Stimulated activated CD8-positive, alpha-beta memory T cell treated with anti-CD3 and anti-CD28 coated beads, Interleukin-4, amount 100 ng/mL, for 1 hour (primary cell): ENCODE results near the gene CDHR1.

Experiments
- DNase-seq, 2 donors: peaks; one replicate each; pipeline ENCODE4 v3.0.0-alpha.2; 2020; ENCODE audit warnings: low read depth in 2 of 2, low spot score in 1 of 2

The CDHR1 gene

DNA sequence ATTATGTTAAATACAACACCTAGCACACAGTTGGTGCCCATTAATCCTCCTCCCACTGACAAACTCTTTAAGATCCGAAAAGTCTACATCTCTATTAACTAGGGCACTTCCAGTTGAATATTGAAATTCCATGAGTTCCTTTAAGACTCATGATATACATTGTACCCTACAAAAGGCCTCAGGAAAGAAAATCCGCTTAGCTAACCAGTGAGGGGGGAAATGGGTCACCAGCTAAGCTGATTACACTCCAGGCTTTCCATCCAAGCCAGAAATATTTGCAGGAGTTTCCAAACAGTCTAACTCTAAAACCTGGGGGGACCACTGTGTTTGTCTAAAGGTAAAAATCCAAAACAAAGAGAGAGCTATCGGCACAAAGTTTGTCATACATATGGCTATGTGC is 32.3 kb downstream of the CDHR1 start:
- no peak for DNase-seq

DNA sequence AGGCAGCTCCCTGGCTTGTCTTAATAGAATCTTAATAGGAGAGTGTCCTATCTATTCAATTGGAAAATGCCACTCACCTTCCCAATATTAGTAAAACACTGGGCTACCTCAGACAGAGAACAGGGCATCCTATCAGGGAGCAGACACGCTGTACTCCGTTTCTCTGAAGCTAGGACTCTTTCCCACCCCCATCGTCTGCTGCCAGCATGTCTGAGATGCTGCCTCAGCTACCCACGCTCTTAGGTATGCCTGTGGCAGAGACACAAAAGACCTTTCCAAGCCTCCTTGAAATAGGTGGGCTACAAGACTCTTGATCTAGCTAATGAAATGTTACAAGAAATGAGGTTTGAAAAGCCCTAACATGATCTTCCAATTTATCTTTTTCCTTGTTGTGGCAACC is 33.5 kb downstream of the CDHR1 start:
- no peak for DNase-seq

DNA sequence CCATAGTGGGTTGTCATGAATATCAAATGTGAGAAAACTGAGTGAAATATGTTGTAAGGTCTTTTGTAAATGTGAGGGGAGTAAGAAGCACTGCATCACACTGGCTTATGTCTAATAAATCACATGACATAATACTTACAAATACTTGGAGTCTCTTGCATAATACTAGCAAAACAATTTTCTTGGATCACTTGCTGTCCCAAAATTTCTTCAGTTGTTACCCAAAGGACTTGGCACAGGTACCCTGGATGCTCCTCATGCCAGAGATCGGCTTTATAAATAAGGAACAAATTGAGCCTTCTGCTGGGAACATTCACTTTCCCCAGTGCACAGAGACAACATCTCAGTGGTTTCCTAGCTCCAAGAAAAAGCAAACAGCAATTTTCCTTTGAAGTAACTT is 36.0 kb downstream of the CDHR1 start:
- no peak for DNase-seq

DNA sequence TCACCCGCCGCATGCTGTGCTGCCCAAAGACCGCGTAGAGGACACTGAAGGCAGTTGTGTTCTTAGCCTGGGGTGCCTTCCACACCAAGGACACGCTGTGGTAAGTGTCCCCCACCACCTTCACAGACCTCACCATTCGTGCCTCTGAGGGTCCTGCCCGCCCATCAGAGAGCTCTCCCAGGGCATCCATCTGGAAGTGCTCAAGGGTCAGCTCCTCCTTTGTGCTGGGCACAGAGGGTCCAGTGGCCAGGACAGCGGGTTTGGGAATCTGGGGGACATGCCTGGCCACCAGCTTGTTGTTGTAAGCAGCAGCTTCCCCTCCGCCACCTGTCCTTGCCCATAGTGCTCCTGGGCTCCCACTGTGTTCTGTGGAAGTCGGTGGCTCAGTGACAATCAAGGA is 38.0 kb downstream of the CDHR1 start:
- DNase-seq, result no peak

DNA sequence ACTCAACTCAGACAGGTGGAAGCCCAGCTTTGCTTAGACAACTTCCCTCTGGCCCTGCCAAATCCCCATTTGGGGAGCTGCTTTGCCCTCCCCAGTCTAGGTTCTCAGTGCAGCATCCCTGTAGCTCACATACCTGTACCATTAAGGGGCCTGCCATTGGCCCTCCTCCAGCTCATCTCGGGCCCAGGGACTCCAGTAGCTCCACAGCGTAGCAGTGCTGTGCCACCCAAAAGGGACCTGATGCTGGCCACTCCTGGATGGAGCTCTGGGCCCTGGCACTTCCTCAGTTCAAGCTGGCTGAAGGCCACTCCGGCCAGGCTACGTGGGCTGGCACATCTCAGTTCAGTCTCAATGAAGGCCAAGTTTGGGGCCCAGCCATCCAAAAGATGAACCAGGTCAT is 39.6 kb downstream of the CDHR1 start:
- DNase-seq, result no peak

DNA sequence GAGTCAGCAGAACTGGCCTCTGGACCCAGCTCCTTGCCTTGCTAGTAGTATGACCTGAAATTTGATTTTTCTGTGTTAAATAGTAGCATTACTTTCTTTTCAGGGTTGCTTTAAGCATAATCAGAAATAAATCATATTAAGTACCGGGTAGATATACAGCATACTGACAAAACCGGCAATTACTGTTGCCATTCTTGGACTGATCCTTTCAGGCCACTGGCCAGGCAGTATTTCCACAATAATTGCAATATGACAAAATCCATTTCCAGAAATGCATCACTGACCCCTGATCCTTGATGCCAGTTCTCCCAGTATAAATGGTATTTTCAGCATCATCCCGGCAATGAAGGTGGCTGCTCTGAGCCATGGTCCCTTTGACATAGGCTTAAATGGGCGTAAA is 40.1 kb downstream of the CDHR1 start:
- DNase-seq, result no peak

DNA sequence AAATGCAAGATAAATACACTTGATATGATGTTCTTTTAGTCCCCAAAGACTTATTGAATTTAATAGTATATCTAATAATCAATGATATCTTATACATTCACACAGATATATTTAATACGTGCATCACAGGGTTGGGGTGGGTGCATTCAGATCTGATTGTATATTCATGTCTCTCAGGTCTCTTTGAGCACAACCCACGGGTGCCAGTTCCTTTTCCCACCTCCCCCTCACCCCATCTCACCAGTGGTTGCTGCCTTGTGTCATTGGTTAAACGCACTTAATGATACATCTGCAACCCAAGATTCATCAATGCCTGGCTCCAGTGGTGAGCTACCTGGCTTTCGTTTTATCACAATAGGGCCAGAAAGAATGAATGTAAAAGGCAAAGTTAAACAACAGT is 40.8 kb downstream of the CDHR1 start:
- no peak for DNase-seq

DNA sequence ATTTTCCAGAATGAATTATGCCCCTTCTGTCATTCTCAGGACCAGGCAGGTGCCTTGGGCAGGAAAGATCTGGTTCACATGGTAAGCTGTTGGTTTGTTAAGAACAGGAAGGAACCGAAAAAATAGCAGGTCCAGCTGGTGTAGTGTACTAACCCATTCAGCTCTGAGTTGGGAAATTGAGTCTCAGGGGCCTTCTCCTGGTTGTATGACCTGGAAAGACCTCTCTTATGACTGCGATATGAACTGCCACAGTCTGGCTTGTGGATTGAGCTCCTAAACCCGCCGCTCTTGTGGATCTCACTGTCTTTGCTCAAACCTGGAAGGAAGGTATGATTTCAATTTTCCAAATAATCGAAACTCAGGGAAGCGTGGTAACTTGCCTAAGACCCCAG is 42.5 kb downstream of the CDHR1 start:
- DNase-seq, result no peak

DNA sequence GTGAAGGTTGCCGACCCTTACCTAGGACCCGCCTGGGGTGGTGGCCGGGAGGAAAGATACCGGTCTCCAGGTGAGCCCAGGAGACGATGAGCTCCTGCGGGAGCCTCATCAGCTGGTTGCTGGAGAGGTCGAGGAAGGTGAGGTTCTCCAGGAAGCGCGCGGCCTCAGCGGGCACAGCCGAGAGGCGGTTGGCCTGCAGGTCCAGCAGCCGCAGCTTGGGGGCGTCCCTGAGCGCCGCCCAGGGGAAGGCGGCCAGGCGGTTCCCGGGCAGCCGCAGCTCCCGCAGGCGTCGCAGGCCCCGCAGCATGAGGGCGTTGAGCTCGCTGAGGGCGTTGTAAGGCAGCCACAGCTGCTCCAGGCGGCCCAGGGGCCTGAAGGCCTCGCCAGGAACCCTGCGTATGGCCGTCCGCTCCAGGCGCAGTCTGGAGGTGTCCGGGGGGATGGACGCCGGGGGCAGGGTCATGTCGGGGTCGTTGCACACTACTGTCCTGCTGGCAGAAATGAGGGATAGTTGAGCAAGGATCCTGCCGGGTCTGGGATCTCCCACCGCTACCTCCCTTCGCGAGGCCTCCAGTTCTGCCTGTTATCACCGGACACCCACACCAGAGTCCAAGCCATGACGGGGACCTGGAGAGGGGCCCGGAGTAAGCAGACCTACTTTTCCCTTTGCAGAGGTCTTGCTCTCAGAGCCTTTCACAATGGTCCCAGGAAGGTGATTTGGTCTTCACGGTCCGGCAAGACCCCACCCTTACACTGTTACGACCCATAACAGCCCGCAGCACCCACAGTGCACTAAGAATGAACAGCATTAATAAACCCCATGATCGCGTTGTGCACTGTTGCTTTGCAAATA is 43.1 kb downstream of the CDHR1 start:
- DNase-seq, result no peak

DNA sequence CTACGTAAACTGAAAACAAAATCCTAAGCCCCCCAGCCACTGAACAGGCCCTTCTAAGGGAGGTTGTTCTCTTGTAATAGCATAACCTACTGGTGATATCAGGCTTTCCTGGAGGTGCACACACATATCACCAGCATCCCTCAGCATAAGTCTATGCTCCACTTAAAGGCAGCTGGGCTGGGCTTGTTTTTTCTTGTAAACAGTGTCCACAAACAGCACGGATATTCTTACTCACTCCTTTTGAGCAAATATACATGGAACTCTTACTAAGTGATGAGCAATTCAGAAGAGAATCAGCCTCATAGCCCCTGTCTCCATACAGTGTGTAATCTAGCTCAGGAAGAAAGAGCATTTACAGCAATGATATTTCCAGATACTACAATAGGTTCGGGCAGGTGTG is 44.6 kb downstream of the CDHR1 start:
- DNase-seq, result no peak

DNA sequence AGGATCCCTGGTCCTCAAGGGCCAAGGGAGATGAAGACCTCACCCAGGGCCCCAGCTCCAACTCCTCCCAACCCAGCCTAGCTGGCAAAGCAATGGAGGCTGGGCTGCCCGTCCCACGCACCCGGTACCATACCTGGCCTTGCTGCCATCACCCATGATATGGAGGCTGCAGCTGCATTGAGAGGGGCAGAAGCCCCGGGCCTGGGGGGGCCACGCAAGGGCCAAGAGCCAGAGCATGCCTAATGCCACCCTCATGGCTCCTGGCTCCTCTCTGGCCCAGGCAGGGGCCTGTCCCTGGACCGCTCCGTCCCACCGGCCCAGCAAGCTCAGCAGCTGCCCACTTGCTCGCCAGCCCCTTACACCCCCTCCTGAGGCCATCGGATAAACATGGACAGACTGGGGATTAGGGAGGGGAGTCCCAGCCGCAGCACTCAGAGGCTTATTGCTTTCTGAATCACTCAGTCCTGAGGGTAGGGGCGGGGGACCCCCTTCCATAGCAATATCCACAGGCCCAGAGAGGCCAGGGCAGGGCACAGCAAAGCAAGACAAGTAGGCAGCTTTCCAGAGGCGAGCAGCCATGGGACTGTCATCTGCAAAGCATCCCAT is 47.0 kb downstream of the CDHR1 start, which contains the start of gene LRIT1:
Gene LRIT1, minus strand, starts transcription at position 362 of the 606 bp plus-strand sequence. Its CDS starts 107 bp downstream, at position 255.
- DNase-seq, result no peak

DNA sequence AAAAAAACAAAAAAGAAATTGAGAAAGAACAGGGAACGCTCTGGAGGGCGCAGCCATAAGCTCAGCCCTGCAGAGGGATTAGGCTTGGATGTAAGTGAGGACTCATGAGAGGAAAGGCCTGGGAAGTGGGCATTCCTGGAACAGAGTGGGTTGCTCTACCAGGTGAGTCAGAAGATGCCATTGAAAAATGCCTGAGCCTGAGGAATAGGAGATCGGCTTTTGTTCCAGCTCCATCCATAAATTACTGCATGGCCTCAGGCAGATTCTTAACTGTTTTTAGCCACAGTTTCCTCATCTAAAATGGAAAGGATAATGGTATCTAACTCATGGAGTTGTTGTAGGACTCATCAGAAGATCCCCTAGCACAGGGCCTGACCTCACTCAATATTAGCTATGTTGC is 49.4 kb downstream of the CDHR1 start:
- no peak for DNase-seq

DNA sequence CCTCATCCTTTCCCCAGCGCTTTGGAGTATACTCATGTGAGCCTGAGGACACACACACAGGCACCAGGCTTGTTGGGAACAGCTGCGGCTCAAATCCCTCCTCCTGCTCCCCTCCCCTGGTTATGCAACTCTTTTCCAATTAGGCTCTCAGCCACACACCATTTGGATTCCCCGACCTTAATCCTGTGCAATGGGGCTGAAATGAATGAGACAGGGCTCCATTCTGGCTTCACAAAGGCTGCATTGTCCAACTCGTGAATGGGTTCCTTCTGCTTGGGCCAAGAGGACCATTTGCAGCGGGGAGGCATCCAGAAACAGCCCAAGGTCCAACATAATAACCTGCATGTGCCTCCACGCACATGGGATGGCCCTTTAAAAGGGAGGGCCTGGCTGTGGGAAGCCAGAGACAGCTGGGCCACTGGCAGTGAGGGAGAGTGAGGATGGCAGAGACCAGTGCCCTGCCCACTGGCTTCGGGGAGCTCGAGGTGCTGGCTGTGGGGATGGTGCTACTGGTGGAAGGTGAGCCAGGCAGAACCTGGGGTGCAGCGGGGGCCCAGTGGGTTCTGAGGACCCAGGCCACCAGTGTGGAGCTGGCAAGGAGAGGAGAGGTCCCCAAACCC is 50.4 kb downstream of the CDHR1 start, which contains the start of gene RGR:
Gene RGR, plus strand, starts transcription at position 403 of the 620 bp plus-strand sequence. Its CDS starts 38 bp downstream, at position 441.
- no peak for DNase-seq

DNA sequence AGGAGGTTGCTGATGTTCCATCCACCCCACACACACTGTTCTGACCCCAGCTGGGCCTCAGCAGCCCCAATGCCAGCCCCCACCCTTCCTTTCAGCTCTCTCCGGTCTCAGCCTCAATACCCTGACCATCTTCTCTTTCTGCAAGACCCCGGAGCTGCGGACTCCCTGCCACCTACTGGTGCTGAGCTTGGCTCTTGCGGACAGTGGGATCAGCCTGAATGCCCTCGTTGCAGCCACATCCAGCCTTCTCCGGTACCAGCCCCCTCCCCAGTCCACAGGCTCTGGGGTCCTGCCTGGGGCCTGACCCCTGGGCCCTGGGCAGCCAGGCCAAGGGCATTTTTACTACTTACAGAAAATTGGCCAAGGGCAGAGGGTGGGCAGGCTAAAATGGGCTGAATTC is 53.2 kb downstream of the CDHR1 start:
- no peak for DNase-seq

DNA sequence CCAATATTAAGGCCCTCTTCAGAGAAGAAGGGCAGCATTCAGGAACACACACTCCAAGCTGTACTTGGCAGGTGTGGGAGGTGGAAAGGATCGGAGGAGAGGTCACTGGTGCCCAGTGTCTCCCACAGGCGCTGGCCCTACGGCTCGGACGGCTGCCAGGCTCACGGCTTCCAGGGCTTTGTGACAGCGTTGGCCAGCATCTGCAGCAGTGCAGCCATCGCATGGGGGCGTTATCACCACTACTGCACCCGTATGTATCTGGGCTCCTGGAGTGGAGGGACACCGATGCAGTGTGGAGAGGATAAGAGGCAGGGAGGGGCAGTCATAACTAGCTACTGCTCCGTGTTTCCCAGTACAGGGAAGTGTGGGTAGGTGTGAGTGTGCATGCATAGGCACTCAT is 54.5 kb downstream of the CDHR1 start:
- DNase-seq, result no peak

DNA sequence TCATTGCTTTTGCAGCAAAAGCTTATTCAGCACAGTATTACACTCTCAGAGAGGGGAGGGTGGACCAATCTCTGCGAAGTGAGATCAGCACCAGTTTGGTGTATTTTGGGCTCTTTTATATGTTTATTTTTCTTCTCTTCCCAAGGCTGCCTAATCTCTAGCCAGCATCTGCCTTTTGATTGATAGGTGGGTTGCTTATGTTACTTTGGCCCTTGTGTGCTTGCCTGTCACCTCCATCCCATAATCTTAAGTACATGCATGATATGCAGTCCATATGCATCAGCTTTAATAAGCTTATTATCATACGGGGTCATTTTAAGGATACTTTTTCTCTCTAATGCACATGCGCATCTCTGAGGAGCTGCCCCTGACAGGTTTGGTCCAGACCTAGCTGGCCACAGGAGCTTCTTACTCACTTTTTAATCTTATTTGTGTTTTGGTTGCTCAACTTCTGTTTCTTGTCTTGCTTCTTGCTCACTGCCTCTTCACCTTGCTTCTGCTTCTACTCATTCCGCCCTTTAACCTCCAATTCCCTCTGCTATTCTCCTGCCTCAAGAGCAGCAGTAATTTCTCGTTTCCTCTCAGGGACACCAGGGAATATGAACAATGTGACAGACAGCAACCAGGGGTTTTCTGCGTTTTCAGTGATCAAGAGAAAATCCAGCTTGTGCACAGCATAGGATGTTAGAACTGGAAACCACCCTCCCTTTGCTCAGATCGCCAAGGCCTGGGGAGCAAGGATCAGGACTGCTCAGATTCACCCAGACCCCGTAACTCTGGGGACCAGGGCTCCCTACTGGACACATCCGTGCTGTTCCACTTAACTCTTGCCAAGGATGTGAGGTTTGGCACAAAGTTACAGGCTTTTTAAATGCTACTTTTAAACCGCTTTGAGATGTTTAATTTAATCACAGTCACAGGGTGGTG is 60.5 kb downstream of the CDHR1 start:
- no peak for DNase-seq

DNA sequence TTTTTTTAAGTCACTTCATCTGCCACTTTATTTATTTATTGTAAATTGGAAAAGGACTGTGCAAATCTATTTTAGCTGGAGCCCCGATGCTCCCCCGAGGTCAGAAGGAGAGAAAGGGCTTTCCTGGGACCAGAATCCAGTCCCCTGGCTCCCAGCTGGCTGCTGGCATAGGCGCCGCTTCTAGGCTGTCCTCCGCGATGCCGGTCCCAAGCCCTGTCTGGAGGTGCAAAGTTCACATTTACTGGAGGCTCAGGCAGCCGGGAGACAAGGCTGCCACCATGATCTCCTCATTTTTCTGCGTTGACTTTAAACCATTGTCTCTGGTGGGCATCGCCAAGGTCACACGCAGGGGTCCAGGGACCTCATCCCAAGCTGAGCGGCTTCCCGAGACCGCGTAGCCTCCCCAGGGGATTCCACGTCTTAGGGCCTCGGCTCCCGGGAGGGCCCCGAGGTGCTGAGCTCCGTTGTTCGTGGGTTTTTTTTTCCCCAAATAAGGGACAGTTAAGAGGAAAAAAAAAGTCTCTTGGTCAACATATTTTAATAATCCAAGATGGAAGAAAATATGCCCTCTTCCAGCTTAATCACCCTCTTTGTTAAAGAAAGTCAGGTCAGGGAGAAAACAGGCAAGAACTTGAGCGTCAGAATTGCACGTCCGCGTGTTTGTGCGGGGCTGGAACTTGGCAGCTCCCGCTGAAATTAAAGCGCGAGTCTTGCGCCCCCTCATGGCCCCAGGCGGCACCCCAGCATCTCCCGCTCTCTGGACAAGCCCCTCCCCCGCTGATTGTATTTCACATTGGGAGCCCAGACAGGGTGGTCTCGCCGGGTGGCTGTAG is 62.4 kb downstream of the CDHR1 start:
- peak in 1 of 2 donors; percentile 8 for DNase-seq

DNA sequence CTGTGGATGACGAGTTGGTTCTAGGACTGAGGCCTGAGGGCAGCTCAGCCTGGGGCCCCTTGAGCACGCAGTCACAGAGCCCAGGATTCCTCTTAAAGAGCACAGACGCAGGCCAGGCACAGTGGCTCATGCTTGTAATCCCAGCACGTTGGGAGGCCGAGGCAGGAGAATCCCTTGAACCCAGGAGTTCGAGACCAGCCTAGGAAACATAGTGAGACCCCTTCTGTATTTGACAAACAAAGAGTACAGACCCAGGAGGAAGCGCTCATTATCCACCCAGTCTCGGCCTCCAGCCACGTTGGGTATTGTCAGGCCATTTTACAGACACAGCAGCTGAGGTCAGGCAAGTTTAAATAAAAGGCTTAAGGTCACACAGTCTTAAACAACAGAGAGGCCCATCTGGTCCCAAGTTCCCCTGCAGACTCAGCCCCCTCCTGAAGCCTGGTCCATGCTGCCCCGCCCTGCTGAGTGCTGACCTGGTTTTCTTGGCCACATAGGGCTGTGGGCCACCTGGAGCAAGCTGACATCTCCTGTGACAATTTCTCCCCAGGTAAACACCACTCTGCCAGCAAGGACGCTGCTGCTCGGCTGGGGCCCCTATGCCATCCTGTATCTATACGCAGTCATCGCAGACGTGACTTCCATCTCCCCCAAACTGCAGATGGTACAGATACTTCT is 63.1 kb downstream of the CDHR1 start:
- no peak for DNase-seq

DNA sequence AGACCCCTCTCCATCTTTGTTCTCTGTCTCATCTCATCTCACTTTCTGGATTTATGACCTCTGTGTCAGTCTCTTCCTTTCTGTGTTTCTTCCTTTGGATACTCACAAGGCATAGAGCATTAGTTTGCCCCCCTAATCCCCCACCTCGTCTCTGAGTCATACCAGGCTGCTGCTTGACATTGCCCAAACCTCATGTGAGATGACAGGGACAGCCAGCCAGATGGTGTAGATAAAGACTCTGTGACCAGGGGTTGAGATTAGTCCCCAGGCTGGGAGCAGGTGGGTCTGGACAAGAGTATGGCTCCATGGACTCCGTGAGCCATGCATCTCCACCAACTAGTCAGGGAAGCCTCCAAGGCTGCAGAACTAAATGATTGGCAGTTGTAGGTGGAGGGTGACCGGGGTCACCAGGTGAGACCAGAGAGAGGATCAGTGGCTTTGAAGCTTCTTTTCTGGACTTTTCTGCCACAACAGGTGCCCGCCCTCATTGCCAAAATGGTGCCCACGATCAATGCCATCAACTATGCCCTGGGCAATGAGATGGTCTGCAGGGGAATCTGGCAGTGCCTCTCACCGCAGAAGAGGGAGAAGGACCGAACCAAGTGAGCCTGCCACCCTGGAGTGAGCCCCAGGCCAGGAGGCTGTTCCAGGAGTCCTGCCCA is 63.8 kb downstream of the CDHR1 start:
- no peak for DNase-seq
